GM21619 (cell line): Measurements from ENCODE around the gene IL24.

Experiments
- ATAC-seq: cut with Tn5 transposase; IDR thresholded peaks from one replicate; pipeline ENCODE4 v1.9.1; 2021; ENCODE audit not compliant: unreplicated experiment

Gene IL24

GRCh38 chr1:206903687-206904086, 6.4 kb downstream of the IL24 start:
- ATAC-seq, result no peak

- ATAC-seq, result no peak
These were observed 7.3 kb downstream of the IL24 start for GRCh38 chr1:206904423-206905142.

DNA sequence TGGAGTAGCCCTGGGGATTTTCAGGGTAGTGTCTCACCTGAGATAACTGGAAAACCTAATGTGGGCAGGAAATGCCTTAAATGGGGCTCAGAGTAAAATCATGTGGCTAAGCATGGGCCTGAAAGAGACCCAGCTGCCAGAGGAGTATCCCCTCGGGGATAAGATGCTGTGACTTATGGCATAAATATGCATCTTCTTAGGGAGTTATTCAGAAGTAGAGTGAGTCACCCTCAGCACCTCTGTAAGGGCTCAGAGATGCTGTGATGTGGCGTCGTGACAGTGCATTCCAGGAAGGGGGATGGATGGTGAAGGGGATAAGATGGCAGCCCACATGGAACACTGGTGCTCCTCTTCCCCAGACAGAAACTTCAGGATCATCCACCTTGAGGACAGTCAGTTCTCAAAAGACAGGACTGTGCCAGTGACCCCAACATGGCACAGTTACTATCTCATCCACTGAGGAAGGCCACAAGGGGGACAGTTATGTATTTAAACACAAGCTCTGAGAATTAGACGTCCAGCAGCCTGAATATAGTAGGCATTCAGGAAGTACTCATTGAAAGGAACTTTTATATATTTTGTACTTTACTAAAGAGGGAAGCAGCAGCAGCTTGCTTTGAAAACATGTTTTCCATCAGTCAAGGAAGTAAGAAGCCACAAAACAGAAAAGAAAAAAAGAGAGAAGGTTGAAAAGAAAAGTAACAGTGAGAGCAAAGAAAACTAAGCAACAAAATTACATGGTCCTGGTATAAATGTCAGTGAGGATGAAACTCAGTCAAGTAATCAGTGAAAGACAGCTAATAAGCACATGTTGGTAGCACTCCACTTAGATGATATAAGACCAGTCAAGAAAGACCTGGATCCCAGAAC, 8.3 kb downstream of the IL24 start:
- peak; percentile 78 for ATAC-seq

- ATAC-seq, result no peak
These were observed 10.2 kb downstream of the IL24 start for GRCh38 chr1:206907304-206907991.

GRCh38 chr1:206908038-206908437, 10.8 kb downstream of the IL24 start:
- no peak for ATAC-seq

DNA sequence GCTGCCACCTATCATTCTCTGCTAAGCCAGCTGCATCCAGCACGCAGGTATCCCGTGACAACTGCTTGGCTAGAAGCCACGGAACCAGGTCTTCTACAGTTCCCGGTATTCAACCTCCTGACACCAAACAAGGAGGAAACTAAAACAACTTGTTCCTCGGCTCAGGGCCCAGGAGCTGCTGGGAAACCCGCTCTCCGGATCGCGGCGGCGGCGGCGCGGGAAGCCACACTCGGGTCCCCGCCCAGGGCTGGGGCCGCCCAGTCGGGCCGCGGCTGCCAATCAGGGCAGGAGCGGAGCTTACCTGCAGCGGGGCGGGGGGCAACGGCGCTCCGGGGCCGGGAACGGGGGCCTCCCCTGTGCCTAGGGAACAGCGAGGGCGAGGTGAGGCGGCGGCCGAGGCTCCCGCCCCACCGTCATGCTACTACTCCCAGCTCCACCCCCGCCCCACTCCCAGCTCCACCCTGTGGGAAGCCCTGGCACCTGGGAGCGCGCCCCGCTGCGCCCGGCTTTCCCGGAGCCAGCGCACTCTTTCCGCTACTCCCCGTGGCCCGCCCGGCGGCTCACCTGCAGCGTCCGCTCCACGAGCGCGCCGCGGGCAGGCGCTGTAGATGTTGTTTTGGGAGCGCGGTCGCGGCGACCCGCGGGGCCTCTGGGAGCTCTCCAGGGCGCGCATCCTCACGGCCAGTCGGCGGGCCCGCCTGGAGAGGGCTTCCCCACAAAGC, 12.1 kb downstream of the IL24 start:
- ATAC-seq, result no peak

- no peak for ATAC-seq
These were observed 12.7 kb downstream of the IL24 start for GRCh38 chr1:206909883-206910318.

DNA sequence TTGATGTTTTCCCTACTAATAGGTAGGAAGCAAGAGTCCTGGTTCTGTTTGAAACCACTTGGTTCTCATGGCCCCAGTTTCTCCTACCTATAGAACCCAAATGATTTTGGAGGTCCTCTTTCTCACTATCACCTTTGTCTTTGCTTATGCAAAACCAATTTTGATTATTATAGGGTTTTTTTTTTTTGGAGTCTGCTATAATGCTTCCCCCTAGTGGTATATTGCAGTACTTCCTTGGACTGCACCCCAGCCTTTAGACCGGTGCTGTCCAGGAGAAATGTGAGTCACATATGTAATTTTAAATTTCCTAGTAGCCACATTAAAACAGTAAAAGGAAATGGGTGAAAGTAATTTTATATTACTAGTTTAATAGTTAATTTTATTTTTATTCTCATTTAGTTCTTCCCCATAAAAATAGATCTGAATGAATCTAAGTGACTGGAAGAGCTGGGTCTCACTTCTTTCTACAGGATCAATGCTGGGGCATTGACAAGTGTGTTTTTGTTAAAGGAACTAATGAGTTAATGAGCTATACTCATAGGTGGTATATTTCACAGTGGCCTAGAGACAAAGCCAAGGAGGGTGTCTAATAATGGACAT, 13.9 kb downstream of the IL24 start:
- no peak for ATAC-seq

GRCh38 chr1:206912445-206913095, 15.3 kb downstream of the IL24 start:
- no peak for ATAC-seq

- ATAC-seq, result no peak
These were observed 16.7 kb downstream of the IL24 start for GRCh38 chr1:206913766-206914537.

DNA sequence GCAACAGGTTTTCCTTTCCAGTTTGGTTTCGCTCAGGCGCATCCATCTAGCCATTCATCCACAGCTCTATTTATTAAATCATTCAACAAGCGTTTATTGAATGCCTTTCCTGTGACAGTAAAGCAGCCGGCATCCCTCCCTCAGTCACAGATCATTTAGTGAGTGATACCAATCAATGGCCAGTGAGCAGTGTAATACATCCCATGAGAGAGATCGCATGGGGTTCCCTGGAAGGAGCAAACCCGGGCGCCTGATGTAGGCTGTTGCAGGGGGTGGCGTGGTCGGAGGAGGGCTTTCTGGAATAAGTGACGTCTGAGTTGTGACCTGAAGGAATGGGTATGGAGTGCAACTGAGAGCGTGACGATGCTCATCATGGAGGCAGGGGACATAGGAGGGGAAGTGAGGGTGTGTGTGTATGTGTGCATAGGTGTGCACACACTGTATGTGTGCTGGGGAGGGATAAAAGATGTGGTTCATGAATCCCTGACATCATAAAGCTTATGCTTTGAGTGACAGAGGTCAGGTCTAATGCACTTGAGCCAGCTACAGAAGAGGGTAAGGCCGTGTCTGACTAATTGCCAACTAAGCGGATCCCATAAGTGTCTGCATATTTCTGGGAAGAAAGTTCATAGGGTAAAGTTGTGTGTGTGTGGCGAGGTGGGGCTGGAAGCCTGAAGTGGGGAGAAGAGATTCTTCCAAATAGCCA, 17.9 kb downstream of the IL24 start:
- ATAC-seq, result no peak

DNA sequence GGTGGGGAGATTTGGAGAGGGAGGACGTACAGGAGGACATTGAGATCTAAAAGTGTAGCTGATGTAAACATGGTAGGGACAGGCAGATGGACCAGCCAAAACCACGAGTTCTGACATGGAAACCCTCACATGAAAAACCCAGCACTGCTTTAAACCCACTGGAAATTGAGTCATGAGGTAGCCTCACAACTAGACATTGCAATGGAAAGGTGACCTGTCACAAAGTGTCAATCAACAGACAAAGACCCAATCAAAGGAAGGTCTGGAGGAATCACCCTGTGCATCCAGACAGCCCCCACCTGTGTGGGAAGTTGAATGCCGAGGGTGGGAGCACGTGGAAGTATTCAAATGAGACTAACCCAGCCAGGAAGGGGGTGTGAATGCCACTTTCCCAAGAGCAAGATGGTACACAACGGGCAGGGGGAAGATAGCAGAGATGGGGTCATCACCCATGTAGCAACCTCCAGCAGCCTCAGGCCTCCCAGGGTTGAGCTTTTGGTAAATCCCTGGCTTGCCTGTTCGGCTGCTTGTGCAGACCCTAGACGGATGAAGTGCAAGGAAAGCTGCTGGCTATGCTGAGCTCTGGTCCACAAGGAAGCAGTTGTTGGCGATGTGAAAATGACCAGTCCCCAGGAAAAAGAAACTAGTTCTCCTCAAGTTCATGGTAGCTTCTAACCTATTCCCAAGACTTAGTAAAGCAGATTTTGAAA, 18.9 kb downstream of the IL24 start:
- no peak for ATAC-seq

DNA sequence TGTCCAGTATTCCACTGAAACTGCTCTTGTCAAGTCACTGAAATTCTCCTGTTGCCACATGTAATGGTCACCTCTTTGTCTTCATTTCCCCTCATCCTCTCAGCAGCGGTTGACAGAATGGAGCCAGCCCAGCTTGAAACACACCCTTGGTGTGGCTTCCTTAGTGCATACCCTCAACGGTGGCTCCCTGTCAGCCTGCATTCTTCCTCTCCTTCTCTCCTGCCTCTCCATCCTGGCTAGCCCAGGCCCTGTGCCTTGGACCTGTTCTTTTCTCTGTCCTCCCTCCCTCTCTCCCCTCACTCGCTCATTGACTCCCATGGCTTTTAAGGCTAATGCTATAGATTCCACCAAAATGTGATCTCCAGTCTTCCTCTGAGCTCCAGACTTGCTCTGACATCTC, 20.8 kb downstream of the IL24 start:
- no peak for ATAC-seq

- ATAC-seq, result no peak
These were observed 24.6 kb downstream of the IL24 start, which contains the start of gene FCMR for GRCh38 chr1:206921772-206922265. TSS of gene FCMR (minus strand) at chr1:206921941. CDS start at chr1:206921854, 87 bp downstream.

GRCh38 chr1:206922524-206922923, 25.3 kb downstream of the IL24 start:
- no peak for ATAC-seq

DNA sequence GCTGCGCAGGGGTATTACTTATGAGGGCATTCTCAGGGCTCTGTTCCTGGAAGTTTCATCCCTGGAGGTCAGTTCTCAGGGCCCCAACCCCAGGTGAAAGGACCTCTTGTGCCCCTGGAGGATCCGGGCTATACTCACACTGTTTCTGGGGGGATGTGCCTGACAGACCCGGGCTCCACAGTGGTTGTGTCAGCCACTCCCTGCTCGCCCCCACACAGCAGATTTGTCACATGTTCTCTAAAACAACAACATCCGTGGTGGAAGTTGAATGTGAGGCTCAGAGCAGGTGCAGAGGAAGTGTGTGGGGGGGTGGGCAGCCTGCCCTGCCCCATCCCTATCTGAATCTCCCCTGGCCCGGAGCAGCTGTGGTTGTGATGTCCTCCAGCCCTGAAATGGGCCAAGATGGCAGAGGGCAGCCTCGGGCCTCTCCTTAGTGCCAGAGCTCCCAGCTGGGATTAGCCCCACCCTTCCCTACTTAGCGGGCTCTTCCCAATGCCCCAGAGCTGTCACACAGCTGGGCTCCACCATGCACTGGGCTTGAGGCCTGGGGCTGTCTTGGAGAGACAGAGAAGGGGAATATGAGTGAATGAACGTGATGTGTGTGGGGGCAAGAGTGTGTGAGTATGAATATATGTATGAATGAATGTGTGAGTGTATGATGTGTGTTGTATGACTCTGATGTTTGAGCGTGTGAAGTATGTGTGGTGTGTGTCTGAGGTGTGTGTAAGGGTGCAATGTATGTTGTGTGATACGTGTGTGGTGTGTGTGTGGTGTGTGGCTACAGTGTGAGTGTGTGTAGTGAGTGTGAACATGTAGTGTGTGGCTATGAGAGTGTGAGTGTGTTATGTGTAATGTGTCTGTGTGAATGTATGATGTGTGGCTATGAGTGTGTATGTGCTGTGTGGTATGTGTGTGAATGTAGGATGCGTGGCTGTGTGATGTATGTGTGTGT, 26.0 kb downstream of the IL24 start:
- ATAC-seq, result peak; percentile 51
